Peyer's patch (tissue), 4 donors: Measurements from ENCODE around the gene RNF225.

Experiments used
- CTCF ChIP-seq, 6 experiments: fragments of 450-650 bp in 4 of 6; fragments of 200-600 bp in 2 of 6; sonication (generic) in 1 of 6; IDR thresholded peaks; one replicate each; pipeline ENCODE4 v1.5.1; 2017 to 2019; ENCODE audit warnings: antibody characterized with exemption in 6 of 6, mild to moderate bottlenecking in 3 of 6, moderate library complexity in 1 of 6
- POLR2A ChIP-seq, 2 donors: fragments of 450-650 bp; IDR thresholded peaks; one replicate each; pipeline ENCODE4 v1.5.1; 2017; ENCODE audit warnings: antibody characterized with exemption in 2 of 2, mild to moderate bottlenecking in 2 of 2, moderate library complexity in 2 of 2

DNA sequence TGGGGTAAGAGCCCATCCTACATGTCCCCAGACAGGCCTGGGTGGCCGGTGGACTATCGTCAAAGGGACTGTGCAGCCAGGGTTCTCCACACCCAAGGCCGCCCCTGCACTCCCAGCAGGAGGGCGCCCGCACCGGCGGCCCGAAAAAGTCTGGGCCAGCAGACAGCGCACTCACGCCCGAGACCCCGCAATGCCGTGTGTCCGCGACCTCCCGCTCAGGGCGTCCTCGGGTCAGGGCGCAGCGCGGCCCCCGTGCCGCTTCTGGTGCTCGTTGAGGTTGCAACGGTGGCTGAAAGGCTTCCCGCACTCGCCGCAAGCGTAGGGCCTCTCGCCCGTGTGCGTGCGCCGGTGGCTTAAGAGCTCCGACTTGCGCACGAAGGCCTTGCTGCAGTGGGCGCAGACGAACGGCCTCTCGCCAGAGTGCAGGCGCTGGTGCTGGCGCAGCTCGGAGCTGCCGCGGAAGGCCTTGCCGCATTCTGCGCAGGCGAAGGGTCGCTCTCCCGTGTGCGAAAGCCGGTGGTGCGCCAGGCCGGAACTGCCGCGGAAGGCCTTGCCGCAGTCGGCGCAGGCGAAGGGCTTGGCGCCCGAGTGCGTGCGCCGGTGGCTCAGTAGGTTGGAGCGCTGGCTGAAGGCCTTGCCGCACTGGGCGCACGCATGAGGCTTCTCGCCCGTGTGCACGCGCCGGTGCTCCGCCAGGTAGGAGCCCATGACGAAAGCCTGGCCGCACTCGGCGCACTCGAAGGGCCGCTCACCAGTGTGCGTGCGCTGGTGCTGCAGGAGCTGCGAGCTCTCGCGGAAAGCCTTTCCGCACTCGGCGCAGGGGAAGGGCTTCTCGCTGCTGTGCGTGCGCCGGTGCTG, 39.3 kb upstream of the RNF225 start:
- TF ChIP-seq CTCF (IDR thresholded peaks at IDR 0.05) (no peak), POLR2A (IDR thresholded peaks at IDR 0.05) (no peak)
